ENCODE results near the gene TBC1D20. TPM values are rescaled to one million over a fixed set of nuclear protein-coding genes. Genes with fewer than 3 reads are reported as not detected.
"Not testable (repeated sequence)": the region's sequence is repeated elsewhere in the genome, so short reads cannot be mapped to it uniquely, and the experiment has no call there.

TBC1D20 gene
- total RNA-seq, 2 donors from 2014 or later: 20.5 to 21.9 TPM

- H3K27ac Mint-ChIP-seq: peak overlapping the region; percentile 97
- H3K4me1 Mint-ChIP-seq: peaks cover 21% of the 10 kb centered on the region
- no peaks in the 10 kb centered on the region for H3K9me3 Mint-ChIP-seq
- H3K4me3 Mint-ChIP-seq: peak overlapping the region; percentile 97
- H3K27me3 Mint-ChIP-seq: no peaks in the 10 kb centered on the region
- peaks cover 25% of the 10 kb centered on the region for H3K36me3 Mint-ChIP-seq (ENCODE audit: low read depth)
- ATAC-seq (replicated peaks): peak; percentile 41
Observed at GRCh38 chr20:461254-462198, 807 bp downstream of the TBC1D20 start.

DNA sequence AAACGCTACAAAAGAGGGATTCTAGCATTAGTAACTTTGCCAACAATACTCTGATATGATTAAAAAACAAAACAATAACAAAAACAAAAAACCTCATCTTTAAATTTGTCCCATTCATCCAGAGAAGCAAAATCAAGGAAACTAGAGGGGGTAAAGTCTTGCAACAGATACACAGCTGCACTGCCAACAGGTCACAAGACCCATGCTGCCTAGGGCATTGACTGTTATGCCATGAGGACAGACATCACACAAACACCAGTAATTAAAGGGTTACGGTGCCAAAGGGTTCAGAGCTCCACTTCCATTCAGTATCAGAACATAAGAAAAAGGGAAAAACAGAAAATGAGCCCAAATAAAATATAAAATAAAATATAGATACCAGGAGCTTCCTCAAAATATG is 1.6 kb downstream of the TBC1D20 start:
- Mint-ChIP-seq H3K4me3 (peak overlapping the region; percentile 97), H3K9me3 (no peaks in the 10 kb centered on the region), H3K36me3 (ENCODE audit: low read depth) (peaks cover 25% of the 10 kb centered on the region), H3K27ac (peak overlapping the region; percentile 66), H3K4me1 (peaks cover 21% of the 10 kb centered on the region), H3K27me3 (no peaks in the 10 kb centered on the region)
- no peak for ATAC-seq (replicated peaks)

GRCh38 chr20:460180-460579 is 2.2 kb downstream of the TBC1D20 start:
- Mint-ChIP-seq H3K4me1 (peaks cover 21% of the 10 kb centered on the region), H3K27me3 (no peaks in the 10 kb centered on the region), H3K9me3 (no peaks in the 10 kb centered on the region), H3K36me3 (ENCODE audit: low read depth) (peaks cover 25% of the 10 kb centered on the region), H3K4me3 (peak overlapping the region; percentile 97), H3K27ac (peak overlapping the region; percentile 66)
- no peak for ATAC-seq (replicated peaks)

DNA sequence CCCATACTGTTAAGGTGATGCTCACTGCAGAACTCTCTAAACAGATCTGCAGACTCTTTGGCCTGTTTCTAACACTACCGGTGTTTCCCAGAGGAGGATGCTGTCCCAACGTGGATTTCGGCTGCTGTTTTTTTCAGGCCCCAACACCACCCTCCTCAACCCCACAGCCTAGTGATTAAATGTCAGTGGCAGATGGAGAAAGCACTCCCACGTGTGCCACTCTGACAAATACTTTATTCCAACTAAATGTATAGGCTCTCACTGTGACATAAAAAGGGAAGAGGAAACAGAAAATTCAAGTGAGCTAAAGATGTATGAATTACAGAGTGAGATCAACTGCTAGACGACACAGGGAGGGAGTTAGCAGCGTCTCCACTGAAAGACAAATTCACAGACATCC is 3.6 kb downstream of the TBC1D20 start:
- peaks cover 25% of the 10 kb centered on the region for H3K36me3 Mint-ChIP-seq (ENCODE audit: low read depth)
- H3K4me1 Mint-ChIP-seq: peaks cover 21% of the 10 kb centered on the region
- no peak overlapping the region for H3K4me3 Mint-ChIP-seq
- ATAC-seq (replicated peaks): no peak
- no peaks in the 10 kb centered on the region for H3K27me3 Mint-ChIP-seq
- no peaks in the 10 kb centered on the region for H3K9me3 Mint-ChIP-seq
- no peak overlapping the region for H3K27ac Mint-ChIP-seq

- peaks cover 25% of the 10 kb centered on the region for H3K36me3 Mint-ChIP-seq (ENCODE audit: low read depth)
- no peak overlapping the region for H3K4me3 Mint-ChIP-seq
- ATAC-seq (replicated peaks): no peak
- no peak overlapping the region for H3K27ac Mint-ChIP-seq
- H3K4me1 Mint-ChIP-seq: peaks cover 14% of the 10 kb centered on the region
- no peaks in the 10 kb centered on the region for H3K9me3 Mint-ChIP-seq
- no peaks in the 10 kb centered on the region for H3K27me3 Mint-ChIP-seq
Observed at GRCh38 chr20:454951-455350, 7.4 kb downstream of the TBC1D20 start.

- H3K36me3 Mint-ChIP-seq (ENCODE audit: low read depth): peaks cover 19% of the 10 kb centered on the region
- H3K4me1 Mint-ChIP-seq; H3K9me3 Mint-ChIP-seq; H3K27me3 Mint-ChIP-seq; H3K4me3 Mint-ChIP-seq; ATAC-seq (replicated peaks); H3K27ac Mint-ChIP-seq: not testable (repeated sequence)
Observed at GRCh38 chr20:452021-452420, 10.3 kb downstream of the TBC1D20 start.

DNA sequence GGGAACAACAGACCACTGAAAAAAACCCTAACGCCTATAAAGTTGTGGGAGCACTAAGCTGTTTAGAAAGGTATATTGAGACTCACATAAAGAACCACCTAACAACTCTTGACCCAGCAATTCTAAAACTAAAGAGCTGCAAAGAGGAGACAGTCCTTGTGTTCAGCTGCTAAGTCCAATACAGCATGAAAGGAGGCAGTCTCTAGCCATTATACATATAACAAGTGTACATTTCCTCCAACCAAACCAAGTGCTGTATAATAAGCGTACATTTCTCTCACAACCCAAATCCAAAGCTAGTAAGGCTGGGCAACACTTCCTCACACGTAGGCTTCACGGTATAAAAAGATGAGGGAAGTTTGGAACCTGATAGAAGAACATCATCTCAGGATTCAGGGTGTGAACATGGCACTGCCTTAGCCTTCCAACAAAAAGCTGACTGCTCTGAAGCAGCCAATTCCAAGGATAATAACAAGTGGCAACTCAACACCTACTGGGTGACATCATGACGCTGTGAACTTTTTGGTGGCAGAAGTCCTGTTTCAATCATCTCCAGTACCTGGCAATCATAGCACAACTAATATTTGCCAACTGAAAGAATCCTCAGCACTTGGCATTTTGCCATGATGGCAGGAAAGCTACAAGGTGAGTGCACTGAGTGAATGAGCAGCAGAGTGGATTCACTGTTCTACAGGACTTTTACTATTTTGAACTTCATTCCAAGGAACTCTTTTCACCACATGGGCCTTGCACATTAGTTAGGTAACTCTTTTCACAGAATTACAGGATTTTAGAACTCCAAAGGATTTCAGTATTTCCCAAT is 16.6 kb downstream of the TBC1D20 start:
- Mint-ChIP-seq H3K27ac (no peak overlapping the region), H3K27me3 (no peaks in the 10 kb centered on the region), H3K4me3 (no peak overlapping the region), H3K4me1 (peaks cover 5% of the 10 kb centered on the region), H3K36me3 (ENCODE audit: low read depth) (peaks cover 76% of the 10 kb centered on the region), H3K9me3 (no peaks in the 10 kb centered on the region)
- no peak for ATAC-seq (replicated peaks)

DNA sequence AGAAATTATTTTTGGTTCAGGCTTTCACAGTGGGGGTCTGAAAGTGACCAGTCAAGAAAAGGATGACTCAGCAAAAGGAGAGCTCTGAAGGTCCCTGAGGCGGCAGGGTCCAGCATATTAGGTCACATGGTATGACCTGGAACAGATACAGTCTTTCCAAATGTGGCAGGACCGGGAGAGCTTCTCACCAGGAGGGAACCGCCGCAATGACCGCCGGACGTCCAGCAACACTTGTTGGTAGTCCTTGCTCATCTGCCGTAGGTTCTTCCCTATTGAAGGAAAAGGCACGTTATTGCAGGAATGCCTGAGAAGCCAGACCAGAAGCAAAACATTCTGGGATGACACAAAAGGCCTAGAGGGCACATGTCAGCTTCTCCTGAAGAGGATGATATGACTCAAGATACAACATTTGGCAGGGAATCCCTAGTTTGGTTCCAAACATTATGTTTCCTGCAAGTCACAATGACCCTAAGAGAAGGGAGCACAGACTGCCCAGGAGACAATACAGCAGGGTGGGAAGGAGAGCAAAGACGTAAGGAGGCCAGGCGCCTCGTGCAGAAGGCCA is 17.4 kb downstream of the TBC1D20 start:
- H3K4me3 Mint-ChIP-seq: no peak overlapping the region
- H3K27ac Mint-ChIP-seq: peak overlapping the region; percentile 54
- no peaks in the 10 kb centered on the region for H3K9me3 Mint-ChIP-seq
- peaks cover 83% of the 10 kb centered on the region for H3K36me3 Mint-ChIP-seq (ENCODE audit: low read depth)
- ATAC-seq (replicated peaks): no peak
- H3K27me3 Mint-ChIP-seq: no peaks in the 10 kb centered on the region
- peaks cover 7% of the 10 kb centered on the region for H3K4me1 Mint-ChIP-seq

- H3K36me3 Mint-ChIP-seq (ENCODE audit: low read depth): peaks cover 86% of the 10 kb centered on the region
Observed at GRCh38 chr20:444117-444516, 18.2 kb downstream of the TBC1D20 start.

DNA sequence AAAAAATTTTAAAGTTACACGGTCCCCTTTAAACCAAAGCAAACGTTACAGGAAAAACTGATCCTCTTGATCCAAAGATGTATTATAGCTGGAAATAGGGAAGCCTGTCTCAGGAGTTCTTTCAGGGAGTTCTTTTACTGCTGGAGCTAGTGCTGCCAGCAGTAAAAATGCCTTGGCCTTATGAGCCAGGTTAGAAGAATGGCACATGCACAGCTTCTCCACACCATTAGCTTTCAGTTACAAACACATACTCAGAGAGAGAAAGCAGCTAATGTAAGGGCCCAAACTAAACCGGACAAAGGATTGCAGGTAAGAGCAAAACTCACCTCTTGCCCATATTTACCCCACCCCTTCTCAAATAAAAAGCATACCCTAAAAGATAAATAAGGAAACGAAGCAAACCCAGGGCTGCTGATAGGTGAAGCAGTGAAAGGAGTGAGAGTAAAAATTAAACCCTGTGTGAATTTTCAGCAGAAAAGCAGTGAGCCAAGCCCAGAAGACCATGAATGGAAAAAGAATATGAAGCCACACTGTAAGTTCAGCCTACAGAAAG is 19.0 kb downstream of the TBC1D20 start:
- H3K27ac Mint-ChIP-seq: no peak overlapping the region
- H3K4me3 Mint-ChIP-seq: no peak overlapping the region
- peaks cover 18% of the 10 kb centered on the region for H3K4me1 Mint-ChIP-seq
- H3K9me3 Mint-ChIP-seq: no peaks in the 10 kb centered on the region
- no peaks in the 10 kb centered on the region for H3K27me3 Mint-ChIP-seq
- H3K36me3 Mint-ChIP-seq (ENCODE audit: low read depth): peaks cover 94% of the 10 kb centered on the region
- no peak for ATAC-seq (replicated peaks)

More at GRCh38 chr20:444117-444516, 18.2 kb downstream of the TBC1D20 start:
- H3K27ac Mint-ChIP-seq: peak overlapping the region; percentile 54
- peaks cover 11% of the 10 kb centered on the region for H3K4me1 Mint-ChIP-seq
- no peak for ATAC-seq (replicated peaks)
- H3K4me3 Mint-ChIP-seq: no peak overlapping the region
- no peaks in the 10 kb centered on the region for H3K9me3 Mint-ChIP-seq
- H3K27me3 Mint-ChIP-seq: no peaks in the 10 kb centered on the region

DNA sequence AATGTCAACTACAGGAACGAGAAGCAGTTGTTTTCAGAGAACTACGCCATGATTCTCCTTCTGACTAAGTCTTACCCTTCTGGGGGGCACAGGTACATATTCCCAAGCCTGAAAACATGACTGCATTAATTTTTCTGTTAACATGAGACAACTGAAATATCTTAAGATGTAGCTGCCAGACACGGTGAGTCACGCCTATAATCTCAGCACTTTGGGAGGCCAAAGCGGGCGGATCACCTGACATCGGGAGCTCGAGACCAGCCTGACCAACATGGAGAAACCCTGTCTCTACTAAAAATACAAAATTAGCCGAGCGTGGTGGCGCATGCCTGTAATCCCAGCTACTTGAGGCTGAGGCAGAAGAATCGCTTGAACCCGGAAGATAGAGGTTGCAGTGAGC is 21.7 kb downstream of the TBC1D20 start:
- ATAC-seq (replicated peaks): no peak
- Mint-ChIP-seq H3K27me3 (no peaks in the 10 kb centered on the region), H3K9me3 (no peaks in the 10 kb centered on the region), H3K27ac (no peak overlapping the region), H3K36me3 (ENCODE audit: low read depth) (peaks cover 100% of the 10 kb centered on the region), H3K4me3 (no peak overlapping the region), H3K4me1 (peaks cover 25% of the 10 kb centered on the region)

DNA sequence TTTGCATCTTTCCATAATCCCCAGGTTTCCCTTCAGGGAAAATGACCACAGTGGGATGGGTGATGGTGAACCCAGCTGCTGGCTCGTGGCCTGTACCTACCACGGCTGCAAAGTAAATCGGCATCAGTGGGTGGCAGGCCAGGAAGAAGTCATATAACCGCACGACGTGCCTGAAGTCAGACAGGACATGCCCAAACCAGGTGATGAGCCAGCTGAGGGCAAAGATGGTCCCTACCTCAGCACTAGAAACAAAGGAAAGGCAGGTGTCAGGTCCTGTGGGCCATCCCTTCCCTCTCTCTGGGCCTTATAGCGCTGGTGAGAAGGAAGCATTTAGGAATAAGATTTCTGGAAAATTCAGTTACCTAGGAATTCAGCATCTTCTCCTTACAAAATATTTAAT is 22.2 kb downstream of the TBC1D20 start:
- Mint-ChIP-seq H3K27me3 (no peaks in the 10 kb centered on the region), H3K27ac (peak overlapping the region; percentile 61), H3K4me1 (peaks cover 26% of the 10 kb centered on the region), H3K4me3 (peak overlapping the region; percentile 76), H3K36me3 (ENCODE audit: low read depth) (peaks cover 100% of the 10 kb centered on the region), H3K9me3 (no peaks in the 10 kb centered on the region)
- ATAC-seq (replicated peaks): no peak

DNA sequence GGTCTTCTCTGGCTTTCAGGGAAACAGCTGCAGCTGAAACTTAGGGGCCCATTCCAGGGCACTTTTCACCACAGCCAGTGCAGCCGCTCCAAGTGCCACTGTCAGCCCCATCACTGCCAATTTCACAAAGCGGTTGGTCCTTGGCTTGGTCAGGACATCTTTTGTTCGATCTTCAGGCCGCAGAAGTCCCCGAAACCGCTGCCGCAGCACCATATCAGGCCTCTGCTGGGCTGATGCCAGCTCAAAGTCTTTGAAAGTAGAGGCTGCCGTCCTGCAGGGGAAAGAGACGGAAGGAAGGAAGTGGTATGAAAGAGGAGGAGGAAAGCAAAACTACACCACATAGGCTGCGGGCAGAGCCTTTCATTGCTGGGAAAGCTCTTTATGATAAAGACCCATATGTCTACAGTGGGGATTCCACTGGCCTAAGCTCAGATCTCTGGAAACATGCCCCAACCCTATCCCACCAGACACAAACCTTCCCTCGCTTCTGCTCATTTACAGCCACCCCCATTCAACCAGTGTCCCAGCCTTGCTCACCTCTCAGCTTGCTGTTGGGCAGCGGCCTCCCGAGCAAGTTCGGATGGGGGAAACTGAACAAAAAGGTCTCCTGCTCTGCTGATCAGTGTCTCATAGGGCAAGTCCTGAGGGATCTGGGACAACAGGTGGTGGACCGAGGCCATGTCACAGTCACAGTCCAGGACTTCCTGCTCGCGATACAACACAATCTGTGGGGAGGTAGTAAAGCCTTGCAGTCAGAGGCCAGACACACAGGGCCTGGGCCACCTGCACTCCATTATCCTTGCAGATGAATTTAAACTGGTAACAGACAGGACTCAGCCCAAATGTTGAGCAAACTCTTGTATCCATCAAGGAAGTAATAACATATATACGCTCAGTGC is 23.5 kb downstream of the TBC1D20 start:
- no peaks in the 10 kb centered on the region for H3K27me3 Mint-ChIP-seq

More for the DNA sequence above, 23.5 kb downstream of the TBC1D20 start:
- H3K27ac Mint-ChIP-seq: peak overlapping the region; percentile 61
- H3K9me3 Mint-ChIP-seq: no peaks in the 10 kb centered on the region
- peak; percentile 78 for ATAC-seq (replicated peaks)
- peaks cover 100% of the 10 kb centered on the region for H3K36me3 Mint-ChIP-seq (ENCODE audit: low read depth)
- peaks cover 27% of the 10 kb centered on the region for H3K4me1 Mint-ChIP-seq
- H3K4me3 Mint-ChIP-seq: peak overlapping the region; percentile 76

Measured in activated T-helper 17 cell treated with anti-CD3 and anti-CD28 coated beads, Interleukin-2, amount 50 U/mL, for 72 hours (primary cell).